HUES64 (cell line): ENCODE data around the gene P2RX3.

Experiments
- H3K27ac ChIP-seq: 2 replicates; pipeline ENCODE4 v1.7.0; 2013; ENCODE audit warnings: low read depth, low read length, inconsistent platforms
- H3K27me3 ChIP-seq: 2 replicates; pipeline ENCODE4 v1.6.1; 2013; ENCODE audit warnings: mild to moderate bottlenecking, low read length; ENCODE audit not compliant: insufficient read depth
- H3K36me3 ChIP-seq: 2 replicates; pipeline ENCODE4 v1.6.1; 2013; ENCODE audit warnings: mild to moderate bottlenecking, low read length; ENCODE audit not compliant: insufficient read depth
- H3K4me1 ChIP-seq: 2 replicates; pipeline ENCODE4 v1.6.1; 2013; ENCODE audit warnings: mild to moderate bottlenecking, low read length, moderate library complexity; ENCODE audit not compliant: insufficient read depth
- H3K4me3 ChIP-seq: 2 replicates; pipeline ENCODE4 v1.5.1; 2013; ENCODE audit warnings: mild to moderate bottlenecking, low read length, moderate library complexity
- H3K9ac ChIP-seq: 2 replicates; pipeline ENCODE4 v1.6.1; 2013; ENCODE audit warnings: mild to moderate bottlenecking, low read depth, low read length
- H3K9me3 ChIP-seq: 2 replicates; pipeline ENCODE4 v1.6.1; 2013; ENCODE audit warnings: low read depth, low read length; ENCODE audit not compliant: insufficient read depth
- WGBS: fragments of 150-250, 120-280 bp; methylation state at CpG from one replicate; pipeline ENCODE4 v1.1.7; 2013; ENCODE audit warnings: missing lambda C conversion rate; 5-methylcytosine and 5-hydroxymethylcytosine counted together

Gene P2RX3

GRCh38 chr11:57377107-57377506, 39.0 kb downstream of the P2RX3 start:
- no peak overlapping the region for H3K27ac ChIP-seq
- H3K4me3 ChIP-seq: no peak overlapping the region; the same call in 1 of the 2 replicates
- no peaks in the 10 kb centered on the region for H3K9me3 ChIP-seq
- H3K9ac ChIP-seq: no peak overlapping the region
- WGBS: 77% methylated on average over 5 of the region's 5 CpGs
- H3K36me3 ChIP-seq: no peaks in the 10 kb centered on the region
- H3K4me1 ChIP-seq: no peaks in the 10 kb centered on the region
- peaks cover 5% of the 10 kb centered on the region for H3K27me3 ChIP-seq

GRCh38 chr11:57378186-57378585, 40.0 kb downstream of the P2RX3 start:
- H3K27ac ChIP-seq: no peak overlapping the region
- H3K4me3 ChIP-seq: no peak overlapping the region
- H3K9me3 ChIP-seq: no peaks in the 10 kb centered on the region
- H3K4me1 ChIP-seq: no peaks in the 10 kb centered on the region
- H3K27me3 ChIP-seq: peaks cover 5% of the 10 kb centered on the region
- no peaks in the 10 kb centered on the region for H3K36me3 ChIP-seq
- no peak overlapping the region for H3K9ac ChIP-seq

GRCh38 chr11:57379732-57380131, 41.6 kb downstream of the P2RX3 start:
- Histone ChIP-seq H3K9ac (no peak overlapping the region), H3K9me3 (no peaks in the 10 kb centered on the region), H3K4me3 (no peak overlapping the region), H3K36me3 (no peaks in the 10 kb centered on the region), H3K4me1 (no peaks in the 10 kb centered on the region), H3K27ac (no peak overlapping the region), H3K27me3 (peaks cover 5% of the 10 kb centered on the region)
- WGBS: 30% methylated on average over 10 of the region's 10 CpGs

- Histone ChIP-seq H3K27ac (no peak within 1 kb of the TSS), H3K4me1 (no peaks in the 10 kb centered on the region), H3K9ac (no peak within 1 kb of the TSS), H3K36me3 (no peaks in the 10 kb centered on the region), H3K4me3 (no peak within 1 kb of the TSS), H3K27me3 (peaks cover 5% of the 10 kb centered on the region), H3K9me3 (no peaks in the 10 kb centered on the region)
- 71% methylated on average over 2 of the region's 2 CpGs for WGBS
These were observed 42.8 kb downstream of the P2RX3 start, which contains the start of gene PRG3 for GRCh38 chr11:57380975-57381374. TSS of gene PRG3 (minus strand) at chr11:57381150. CDS start at chr11:57380708, 442 bp downstream.

GRCh38 chr11:57386178-57386940, 48.2 kb downstream of the P2RX3 start:
- H3K27me3 ChIP-seq: peaks cover 4% of the 10 kb centered on the region; the same call in 1 of the 2 replicates
- 86% methylated on average over 4 of the region's 5 CpGs for WGBS
- H3K9me3 ChIP-seq: no peaks in the 10 kb centered on the region
- no peaks in the 10 kb centered on the region for H3K36me3 ChIP-seq
- no peak overlapping the region for H3K4me3 ChIP-seq
- H3K9ac ChIP-seq: no peak overlapping the region
- H3K4me1 ChIP-seq: no peaks in the 10 kb centered on the region
- no peak overlapping the region for H3K27ac ChIP-seq

GRCh38 chr11:57387289-57388030, 49.3 kb downstream of the P2RX3 start:
- Histone ChIP-seq H3K27me3 (peaks cover 4% of the 10 kb centered on the region; the same call in 1 of the 2 replicates), H3K4me1 (no peaks in the 10 kb centered on the region), H3K36me3 (no peaks in the 10 kb centered on the region), H3K9ac (no peak overlapping the region), H3K4me3 (no peak overlapping the region), H3K27ac (no peak overlapping the region), H3K9me3 (no peaks in the 10 kb centered on the region)
- WGBS: 86% methylated on average over 16 of the region's 16 CpGs

GRCh38 chr11:57390535-57390934, 52.4 kb downstream of the P2RX3 start, which contains the start of gene PRG2:
TSS of gene PRG2 (minus strand) at chr11:57390650. CDS start at chr11:57389944, 706 bp downstream.
- H3K27ac ChIP-seq: no peak within 1 kb of the TSS
- no peak within 1 kb of the TSS for H3K4me3 ChIP-seq
- H3K9me3 ChIP-seq: no peaks in the 10 kb centered on the region
- H3K36me3 ChIP-seq: no peaks in the 10 kb centered on the region
- 80% methylated on average over 2 of the region's 2 CpGs for WGBS
- H3K27me3 ChIP-seq: peaks cover 4% of the 10 kb centered on the region; the same call in 1 of the 2 replicates
- H3K4me1 ChIP-seq: no peaks in the 10 kb centered on the region
- H3K9ac ChIP-seq: no peak within 1 kb of the TSS

GRCh38 chr11:57391111-57391510, 53.0 kb downstream of the P2RX3 start:
- Histone ChIP-seq H3K27me3 (peaks cover 4% of the 10 kb centered on the region; the same call in 1 of the 2 replicates), H3K27ac (no peak overlapping the region), H3K36me3 (no peaks in the 10 kb centered on the region), H3K4me3 (no peak overlapping the region), H3K4me1 (no peaks in the 10 kb centered on the region), H3K9me3 (no peaks in the 10 kb centered on the region), H3K9ac (no peak overlapping the region)
- 88% methylated on average over 2 of the region's 3 CpGs for WGBS

GRCh38 chr11:57391539-57391938, 53.4 kb downstream of the P2RX3 start:
- Histone ChIP-seq H3K27ac (no peak overlapping the region), H3K4me3 (no peak overlapping the region), H3K36me3 (no peaks in the 10 kb centered on the region), H3K4me1 (no peaks in the 10 kb centered on the region), H3K9me3 (no peaks in the 10 kb centered on the region), H3K27me3 (peaks cover 4% of the 10 kb centered on the region; the same call in 1 of the 2 replicates), H3K9ac (no peak overlapping the region)
- WGBS: 86% methylated on average over 2 of the region's 2 CpGs

GRCh38 chr11:57392066-57392762, 54.1 kb downstream of the P2RX3 start:
- no peaks in the 10 kb centered on the region for H3K9me3 ChIP-seq
- H3K27ac ChIP-seq: no peak overlapping the region
- H3K4me1 ChIP-seq: no peaks in the 10 kb centered on the region
- H3K4me3 ChIP-seq: no peak overlapping the region
- no peaks in the 10 kb centered on the region for H3K36me3 ChIP-seq
- no peak overlapping the region for H3K9ac ChIP-seq
- 76% methylated on average over 4 of the region's 8 CpGs for WGBS
- H3K27me3 ChIP-seq: peaks cover 4% of the 10 kb centered on the region; the same call in 1 of the 2 replicates

GRCh38 chr11:57392763-57393105, 54.6 kb downstream of the P2RX3 start:
- Histone ChIP-seq H3K27ac (no peak overlapping the region), H3K36me3 (no peaks in the 10 kb centered on the region), H3K27me3 (0 out of 2 replicates have a peak, but pooled peaks cover 4% of the 10 kb centered on the region), H3K9ac (no peak overlapping the region), H3K4me3 (no peak overlapping the region), H3K4me1 (no peaks in the 10 kb centered on the region), H3K9me3 (no peaks in the 10 kb centered on the region)
- 94% methylated on average over 4 of the region's 4 CpGs for WGBS
